GM21825 (cell line): ENCODE measurements around the gene SMARCA4.

Experiments used
- ATAC-seq: cut with Tn5 transposase; IDR thresholded peaks from one replicate; pipeline ENCODE4 v1.9.1; 2021; ENCODE audit warnings: mild to moderate bottlenecking, moderate library complexity; ENCODE audit not compliant: unreplicated experiment

SMARCA4 gene

GRCh38 chr19:10960314-10961072 lies at the start of gene SMARCA4:
Gene SMARCA4 (plus strand): TSS chr19:10961030. CDS start chr19:10984152, 23,122 bp downstream.
- peak; percentile 61 for ATAC-seq

GRCh38 chr19:10911579-10912363 lies 49.1 kb upstream of the SMARCA4 start:
- no peak for ATAC-seq

GRCh38 chr19:10912619-10913018 lies 48.2 kb upstream of the SMARCA4 start:
- ATAC-seq = no peak

- no peak for ATAC-seq
These were observed 47.0 kb upstream of the SMARCA4 start for GRCh38 chr19:10913716-10914340.

GRCh38 chr19:10915130-10916091 lies 45.4 kb upstream of the SMARCA4 start:
- ATAC-seq = no peak

GRCh38 chr19:10916602-10917001 lies 44.2 kb upstream of the SMARCA4 start:
- no peak for ATAC-seq

- ATAC-seq = no peak
These were observed 42.5 kb upstream of the SMARCA4 start for GRCh38 chr19:10918359-10918758.

- ATAC-seq = no peak
These were observed 41.2 kb upstream of the SMARCA4 start for GRCh38 chr19:10919352-10920287.

GRCh38 chr19:10920288-10920655 lies 40.6 kb upstream of the SMARCA4 start:
- ATAC-seq = no peak

GRCh38 chr19:10920781-10921180 lies 40.0 kb upstream of the SMARCA4 start:
- no peak for ATAC-seq

GRCh38 chr19:10921199-10921909 lies 39.5 kb upstream of the SMARCA4 start:
- ATAC-seq = no peak

- ATAC-seq = no peak
These were observed 38.8 kb upstream of the SMARCA4 start for GRCh38 chr19:10921910-10922637.

GRCh38 chr19:10922638-10923014 lies 38.2 kb upstream of the SMARCA4 start:
- ATAC-seq = no peak

- no peak for ATAC-seq
These were observed 37.3 kb upstream of the SMARCA4 start for GRCh38 chr19:10923260-10924112.

GRCh38 chr19:10924597-10924996 lies 36.2 kb upstream of the SMARCA4 start:
- ATAC-seq = no peak

GRCh38 chr19:10927730-10928562 lies 32.9 kb upstream of the SMARCA4 start:
- ATAC-seq = peak; percentile 10
